Measurements from ENCODE around the gene DDX52.
"Not testable (repeated sequence)": the region's sequence is repeated elsewhere in the genome, so short reads cannot be mapped to it uniquely, and the experiment has no call there.

The DDX52 gene

GRCh38 chr17:37642681-37643080 lies 565 bp downstream of the DDX52 start:
- peak overlapping the region; percentile 69 for H3K4me3 ChIP-seq (ENCODE audit: low read depth, low read length)
- DNase-seq (ENCODE audit: low read depth), result no peak
- in situ Hi-C loops (cut with HindIII; ENCODE audit: low sequenced_read_pairs), result no loop called here
- no peak for TF ChIP-seq CTCF (IDR thresholded peaks at IDR 0.05; ENCODE audit: low read depth, low read length, missing control alignments)

GRCh38 chr17:37640015-37640414 lies 3.2 kb downstream of the DDX52 start:
- no peak for DNase-seq (ENCODE audit: low read depth)
- H3K4me3 ChIP-seq (ENCODE audit: low read depth, low read length), result no peak overlapping the region
- in situ Hi-C loops (cut with HindIII; ENCODE audit: low sequenced_read_pairs), result no loop called here
- no peak for TF ChIP-seq CTCF (IDR thresholded peaks at IDR 0.05; ENCODE audit: low read depth, low read length, missing control alignments)

- no peak for DNase-seq (ENCODE audit: low read depth)
- no peak for TF ChIP-seq CTCF (IDR thresholded peaks at IDR 0.05; ENCODE audit: low read depth, low read length, missing control alignments)
- no peak overlapping the region for H3K4me3 ChIP-seq (ENCODE audit: low read depth, low read length)
- in situ Hi-C loops (cut with HindIII; ENCODE audit: low sequenced_read_pairs), result no loop called here
Observed at GRCh38 chr17:37637956-37638355, 5.3 kb downstream of the DDX52 start.

GRCh38 chr17:37616430-37616829 lies 26.8 kb downstream of the DDX52 start:
- DNase-seq (ENCODE audit: low read depth); H3K4me3 ChIP-seq (ENCODE audit: low read depth, low read length); in situ Hi-C loops (cut with HindIII; ENCODE audit: low sequenced_read_pairs): not testable (repeated sequence)

- DNase-seq (ENCODE audit: low read depth), result no peak
- in situ Hi-C loops (cut with HindIII; ENCODE audit: low sequenced_read_pairs), result no loop called here
- TF ChIP-seq CTCF (IDR thresholded peaks at IDR 0.05; ENCODE audit: low read depth, low read length, missing control alignments), result no peak
- no peak overlapping the region for H3K4me3 ChIP-seq (ENCODE audit: low read depth, low read length)
Observed at GRCh38 chr17:37614823-37615222, 28.4 kb downstream of the DDX52 start.

- in situ Hi-C loops (cut with HindIII; ENCODE audit: low sequenced_read_pairs), result no loop called here
- DNase-seq (ENCODE audit: low read depth), result no peak
- no peak overlapping the region for H3K4me3 ChIP-seq (ENCODE audit: low read depth, low read length)
- no peak for TF ChIP-seq CTCF (IDR thresholded peaks at IDR 0.05; ENCODE audit: low read depth, low read length, missing control alignments)
Observed at GRCh38 chr17:37614391-37614790, 28.9 kb downstream of the DDX52 start.

- DNase-seq (ENCODE audit: low read depth), result no peak
- TF ChIP-seq CTCF (IDR thresholded peaks at IDR 0.05; ENCODE audit: low read depth, low read length, missing control alignments), result no peak
- in situ Hi-C loops (cut with HindIII; ENCODE audit: low sequenced_read_pairs), result no loop called here
- no peak overlapping the region for H3K4me3 ChIP-seq (ENCODE audit: low read depth, low read length)
Observed at GRCh38 chr17:37610971-37611370, 32.3 kb downstream of the DDX52 start.

- in situ Hi-C loops (cut with HindIII; ENCODE audit: low sequenced_read_pairs); DNase-seq (ENCODE audit: low read depth): not testable (repeated sequence)
- H3K4me3 ChIP-seq (ENCODE audit: low read depth, low read length), result peak overlapping the region; percentile 87
Observed at GRCh38 chr17:37610041-37610420, 33.2 kb downstream of the DDX52 start.

All from astrocyte of the cerebellum (primary cell).